Brain microvascular endothelial cell (primary cell): ENCODE measurements around the gene FRMD3.

Experiments used
- DNase-seq: peaks from one replicate; pipeline ENCODE4 v3.0.0-alpha.2; 2020
- H3K27ac ChIP-seq: fragments of 250-450 bp; sonication (Bioruptor Pico); 2 replicates; pipeline ENCODE4 v1.5.1; 2020; ENCODE audit warnings: mild to moderate bottlenecking, moderate library complexity
- H3K27me3 ChIP-seq: fragments of 250-450 bp; sonication (Bioruptor Pico); replicated peaks from 2 replicates; pipeline ENCODE4 v1.5.1; 2020; ENCODE audit warnings: mild to moderate bottlenecking
- H3K36me3 ChIP-seq: fragments of 250-450 bp; sonication (Bioruptor Pico); replicated peaks from 2 replicates; pipeline ENCODE4 v1.5.1; 2020; ENCODE audit warnings: mild to moderate bottlenecking
- H3K4me3 ChIP-seq: 2 replicates; pipeline ENCODE4 v1.5.1; 2011; ENCODE audit warnings: low read depth, mild to moderate bottlenecking, control low read depth, low read length, moderate library complexity
- CTCF ChIP-seq: IDR thresholded peaks from 2 replicates; pipeline ENCODE4 v1.5.1; 2011; ENCODE audit warnings: low read depth, mild to moderate bottlenecking, moderate library complexity, low read length, control low read depth, inconsistent platforms; ENCODE audit errors: missing control alignments
- in situ Hi-C: cut with HindIII; loops from 2 replicates; pipeline ENCODE4 v1.10.0; 2017; ENCODE audit warnings: low sequenced_read_pairs, low pct_ligation_motif_present

The FRMD3 gene

GRCh38 chr9:83511051-83511450, 27.1 kb downstream of the FRMD3 start:
- TF ChIP-seq CTCF = no peak
- no peak for DNase-seq
- no peaks in the 10 kb centered on the region for H3K36me3 ChIP-seq
- H3K27me3 ChIP-seq = no peaks in the 10 kb centered on the region
- in situ Hi-C loops = no loop called here
- H3K4me3 ChIP-seq = no peak overlapping the region
- no peak overlapping the region for H3K27ac ChIP-seq

DNA sequence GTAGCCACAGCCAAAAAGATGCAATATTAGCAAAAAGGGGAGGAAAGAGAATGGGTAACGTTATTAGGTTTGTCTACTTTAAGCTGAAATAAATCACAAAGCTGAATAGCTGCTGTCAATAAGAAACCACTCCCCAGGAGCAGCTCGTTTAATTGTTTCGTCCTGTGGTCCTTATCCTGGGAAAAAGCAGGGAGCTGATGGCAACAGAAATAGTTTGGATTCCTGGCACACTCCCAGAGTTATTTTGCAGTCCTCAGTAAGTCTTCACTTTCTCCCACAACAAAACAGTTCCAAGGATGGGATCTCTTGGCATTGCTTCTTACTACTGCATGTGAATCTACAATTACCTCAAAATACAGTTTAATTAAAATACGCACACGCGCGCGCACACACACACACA, 28.8 kb downstream of the FRMD3 start:
- H3K27ac ChIP-seq = no peak overlapping the region
- H3K4me3 ChIP-seq = no peak overlapping the region
- in situ Hi-C loops = no loop called here
- H3K36me3 ChIP-seq = no peaks in the 10 kb centered on the region
- peak; percentile 20 for DNase-seq
- no peaks in the 10 kb centered on the region for H3K27me3 ChIP-seq
- TF ChIP-seq CTCF = no peak

GRCh38 chr9:83508067-83508466, 30.1 kb downstream of the FRMD3 start:
- no peak overlapping the region for H3K4me3 ChIP-seq
- no peak overlapping the region for H3K27ac ChIP-seq
- H3K36me3 ChIP-seq = no peaks in the 10 kb centered on the region
- TF ChIP-seq CTCF = no peak
- in situ Hi-C loops = no loop called here
- DNase-seq = peak; percentile 3
- H3K27me3 ChIP-seq = no peaks in the 10 kb centered on the region

- Histone ChIP-seq H3K36me3 (no peaks in the 10 kb centered on the region), H3K27me3 (no peaks in the 10 kb centered on the region), H3K4me3 (no peak overlapping the region), H3K27ac (no peak overlapping the region)
- TF ChIP-seq CTCF = no peak
- DNase-seq = no peak
- in situ Hi-C loops = no loop called here
Observed at GRCh38 chr9:83505282-83505681, 32.9 kb downstream of the FRMD3 start.

- in situ Hi-C loops = no loop called here
- H3K27me3 ChIP-seq = no peaks in the 10 kb centered on the region
- no peak overlapping the region for H3K27ac ChIP-seq
- H3K36me3 ChIP-seq = no peaks in the 10 kb centered on the region
- no peak overlapping the region for H3K4me3 ChIP-seq
- DNase-seq = no peak
- no peak for TF ChIP-seq CTCF
Observed at GRCh38 chr9:83503866-83504265, 34.3 kb downstream of the FRMD3 start.

DNA sequence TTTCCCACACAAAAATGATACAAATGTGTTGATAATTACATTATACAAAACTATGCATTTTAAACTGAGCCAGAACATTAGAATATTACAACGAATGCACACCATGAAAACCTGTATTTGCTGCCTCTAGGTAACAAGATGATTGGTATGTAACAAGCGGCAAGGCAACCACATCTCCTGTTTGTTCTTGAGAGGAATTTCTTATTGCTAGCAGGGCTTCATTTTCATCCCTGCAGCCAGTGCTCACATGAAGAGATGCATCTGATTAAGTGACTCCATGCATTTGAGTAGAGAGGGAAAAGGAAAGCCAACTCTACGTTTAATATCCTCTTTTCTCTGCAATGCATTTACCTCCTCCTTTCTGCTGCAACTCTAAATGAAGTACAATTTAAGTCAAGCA, 36.6 kb downstream of the FRMD3 start:
- H3K4me3 ChIP-seq = no peak overlapping the region
- no peak for DNase-seq
- H3K36me3 ChIP-seq = no peaks in the 10 kb centered on the region
- in situ Hi-C loops = no loop called here
- H3K27ac ChIP-seq = no peak overlapping the region
- no peaks in the 10 kb centered on the region for H3K27me3 ChIP-seq
- TF ChIP-seq CTCF = no peak
